Measurements from ENCODE around the gene FAM83B.

- TF ChIP-seq CTCF (IDR thresholded peaks at IDR 0.05; ENCODE audit: low read length) (no peak), EZH2 (IDR thresholded peaks at IDR 0.05; ENCODE audit: borderline replicate concordance, low read length) (no peak)
Observed at GRCh38 chr6:54981276-54981609, 134.7 kb downstream of the FAM83B start.
